ENCODE measurements around the gene BUD23. TPM values are rescaled to one million over a fixed set of nuclear protein-coding genes. Genes with fewer than 3 reads are reported as not detected.
"Not testable (repeated sequence)": the region's sequence is repeated elsewhere in the genome, so short reads cannot be mapped to it uniquely, and the experiment has no call there.

Gene BUD23
- total RNA-seq, 1 experiment from 2014 or later = 231 TPM

- DNase-seq (ENCODE audit: extremely low read depth, low read depth) = peak; percentile 89
Measured at GRCh38 chr7:73667344-73668102, 15.9 kb upstream of the BUD23 start, which contains the start of gene VPS37D. TSS of gene VPS37D (plus strand) at chr7:73667831. CDS start at chr7:73667959, 128 bp downstream.

- no peak for DNase-seq (ENCODE audit: extremely low read depth, low read depth)
Measured at GRCh38 chr7:73668103-73668885, 15.1 kb upstream of the BUD23 start.

GRCh38 chr7:73668886-73669230, 14.5 kb upstream of the BUD23 start:
- no peak for DNase-seq (ENCODE audit: extremely low read depth, low read depth)

- DNase-seq (ENCODE audit: extremely low read depth, low read depth) = no peak
Measured at GRCh38 chr7:73669288-73669701, 14.1 kb upstream of the BUD23 start.

- DNase-seq (ENCODE audit: extremely low read depth, low read depth) = no peak
Measured at GRCh38 chr7:73669858-73670385, 13.5 kb upstream of the BUD23 start.

- no peak for DNase-seq (ENCODE audit: extremely low read depth, low read depth)
Measured at GRCh38 chr7:73671322-73671661, 12.1 kb upstream of the BUD23 start.

- DNase-seq (ENCODE audit: extremely low read depth, low read depth) = no peak
Measured at GRCh38 chr7:73671857-73672445, 11.4 kb upstream of the BUD23 start.

- no peak for DNase-seq (ENCODE audit: extremely low read depth, low read depth)
Measured at GRCh38 chr7:73674468-73675124, 8.8 kb upstream of the BUD23 start.

GRCh38 chr7:73676062-73676461, 7.3 kb upstream of the BUD23 start:
- DNase-seq (ENCODE audit: extremely low read depth, low read depth) = not testable (repeated sequence)

- DNase-seq (ENCODE audit: extremely low read depth, low read depth) = no peak
Measured at GRCh38 chr7:73678862-73679261, 4.5 kb upstream of the BUD23 start.

GRCh38 chr7:73679709-73680108, 3.7 kb upstream of the BUD23 start:
- no peak for DNase-seq (ENCODE audit: extremely low read depth, low read depth)

- DNase-seq (ENCODE audit: extremely low read depth, low read depth) = no peak
Measured at GRCh38 chr7:73680501-73680900, 2.9 kb upstream of the BUD23 start.

- no peak for DNase-seq (ENCODE audit: extremely low read depth, low read depth)
Measured at GRCh38 chr7:73681031-73681430, 2.4 kb upstream of the BUD23 start.

- no peak for DNase-seq (ENCODE audit: extremely low read depth, low read depth)
Measured at GRCh38 chr7:73682745-73683055, 697 bp upstream of the BUD23 start.

- no peak for DNase-seq (ENCODE audit: extremely low read depth, low read depth)
Measured at GRCh38 chr7:73683788-73684693, 644 bp downstream of the BUD23 start.

- no peak for DNase-seq (ENCODE audit: extremely low read depth, low read depth)
Measured at GRCh38 chr7:73685311-73685710, 1.9 kb downstream of the BUD23 start.

GRCh38 chr7:73688288-73688687, 4.9 kb downstream of the BUD23 start:
- no peak for DNase-seq (ENCODE audit: extremely low read depth, low read depth)

- no peak for DNase-seq (ENCODE audit: extremely low read depth, low read depth)
Measured at GRCh38 chr7:73690646-73691045, 7.2 kb downstream of the BUD23 start.

- DNase-seq (ENCODE audit: extremely low read depth, low read depth) = no peak
Measured at GRCh38 chr7:73696372-73696771, 13.0 kb downstream of the BUD23 start.

- no peak for DNase-seq (ENCODE audit: extremely low read depth, low read depth)
Measured at GRCh38 chr7:73698410-73698809, 15.0 kb downstream of the BUD23 start.

All from NCI-H460 (cell line).